Ectodermal cell (in vitro differentiated cells): ENCODE data around the gene ZFP36L1.
"Not testable (repeated sequence)": the region's sequence is repeated elsewhere in the genome, so short reads cannot be mapped to it uniquely, and the experiment has no call there.

Experiments used
- H3K27ac ChIP-seq: 2 replicates; pipeline ENCODE4 v1.7.0; 2013; ENCODE audit warnings: mild to moderate bottlenecking, low read depth, low read length; ENCODE audit not compliant: insufficient read depth, poor library complexity, severe bottlenecking
- H3K27me3 ChIP-seq: 2 replicates; pipeline ENCODE4 v1.7.0; 2013; ENCODE audit warnings: mild to moderate bottlenecking, low read length; ENCODE audit not compliant: insufficient read depth, control insufficient read depth, poor library complexity, severe bottlenecking
- H3K36me3 ChIP-seq: one replicate; pipeline ENCODE4 v1.7.0; 2013; ENCODE audit warnings: low read length; ENCODE audit not compliant: control insufficient read depth, insufficient read depth
- H3K4me1 ChIP-seq: one replicate; pipeline ENCODE4 v1.7.0; 2013; ENCODE audit warnings: low read length; ENCODE audit not compliant: control insufficient read depth, insufficient read depth
- H3K4me3 ChIP-seq: 2 replicates; pipeline ENCODE4 v1.7.0; 2013; ENCODE audit warnings: low read depth, low read length, control low read depth; ENCODE audit not compliant: insufficient read depth
- H3K9me3 ChIP-seq: 2 replicates; pipeline ENCODE4 v1.7.0; 2013; ENCODE audit warnings: mild to moderate bottlenecking, low read length, moderate library complexity; ENCODE audit not compliant: control insufficient read depth
- WGBS, 2 experiments: methylation state at CpG; one replicate each; pipeline ENCODE4 v1.1.7; 2013; ENCODE audit warnings: missing lambda C conversion rate in 2 of 2; 5-methylcytosine and 5-hydroxymethylcytosine counted together

ZFP36L1 gene

DNA sequence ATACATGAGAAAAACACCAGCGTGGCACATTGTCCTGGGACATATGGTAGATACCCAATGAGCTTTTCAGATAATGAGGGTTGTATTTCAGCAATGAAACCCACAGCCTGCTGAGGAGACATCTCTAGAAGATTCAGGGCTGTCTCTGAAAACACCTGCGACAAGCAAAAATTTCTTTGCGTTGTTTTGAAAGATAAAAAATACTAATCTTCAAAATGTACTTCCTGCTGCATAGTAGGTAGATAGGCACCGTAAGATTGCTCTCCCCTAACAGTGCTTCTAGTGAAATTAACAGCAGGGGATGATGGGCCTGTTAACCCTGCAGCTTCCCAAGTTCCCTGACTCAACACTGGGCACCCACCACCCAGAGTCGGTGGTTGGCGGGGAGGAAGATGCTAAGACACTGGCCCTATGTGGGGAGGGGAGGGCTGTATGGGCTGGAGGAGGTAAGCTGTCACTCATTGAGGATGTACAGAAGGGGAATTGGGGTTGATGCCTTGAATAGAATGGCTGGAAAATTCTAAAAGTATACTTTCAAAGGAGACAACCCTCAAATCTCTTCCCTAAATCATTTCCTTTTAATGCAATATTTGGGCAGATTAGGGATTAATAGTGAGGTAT lies 20.0 kb downstream of the ZFP36L1 start:
- Histone ChIP-seq H3K4me1 (no peaks in the 10 kb centered on the region), H3K27me3 (no peaks in the 10 kb centered on the region)

GRCh38 chr14:68771631-68772030 lies 21.2 kb downstream of the ZFP36L1 start:
- H3K27me3 ChIP-seq, result no peaks in the 10 kb centered on the region
- 79 to 80% methylated on average over 10 of the region's 10 CpGs for WGBS, 2 experiments
- no peaks in the 10 kb centered on the region for H3K9me3 ChIP-seq
- H3K4me3 ChIP-seq, result no peak overlapping the region
- H3K27ac ChIP-seq, result no peak overlapping the region
- no peaks in the 10 kb centered on the region for H3K36me3 ChIP-seq
- H3K4me1 ChIP-seq, result no peaks in the 10 kb centered on the region

More for the DNA sequence above, 20.0 kb downstream of the ZFP36L1 start:
- no peaks in the 10 kb centered on the region for H3K36me3 ChIP-seq
- no peak overlapping the region for H3K27ac ChIP-seq
- H3K9me3 ChIP-seq, result no peaks in the 10 kb centered on the region
- 88 to 92% methylated on average over 6 of the region's 6 CpGs for WGBS, 2 experiments
- no peak overlapping the region for H3K4me3 ChIP-seq

GRCh38 chr14:68770553-68771286 lies 22.1 kb downstream of the ZFP36L1 start:
- no peak overlapping the region for H3K4me3 ChIP-seq
- H3K27me3 ChIP-seq, result no peaks in the 10 kb centered on the region
- H3K36me3 ChIP-seq, result no peaks in the 10 kb centered on the region
- 87 to 88% methylated on average over 11 of the region's 11 CpGs for WGBS, 2 experiments
- no peaks in the 10 kb centered on the region for H3K9me3 ChIP-seq
- H3K4me1 ChIP-seq, result no peaks in the 10 kb centered on the region
- no peak overlapping the region for H3K27ac ChIP-seq

DNA sequence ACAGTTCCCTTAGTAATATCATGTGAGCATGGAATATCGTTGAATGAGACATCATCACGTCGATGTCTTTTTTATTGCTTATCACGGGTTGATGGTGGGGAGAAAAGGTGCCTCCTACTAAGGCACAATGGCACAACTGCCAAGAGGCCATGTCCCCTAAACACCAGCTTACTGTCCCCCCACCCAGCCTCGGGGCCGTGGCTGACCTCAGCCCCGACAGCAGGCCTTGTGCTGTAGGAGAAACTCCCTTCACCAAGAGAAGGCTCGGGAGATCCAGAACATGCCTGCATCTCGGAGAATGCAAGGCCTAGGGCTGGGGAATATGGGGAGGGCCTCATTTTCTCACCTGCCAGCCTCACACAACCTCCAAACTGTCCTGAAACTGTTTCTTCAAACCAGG lies 22.8 kb downstream of the ZFP36L1 start:
- no peaks in the 10 kb centered on the region for H3K4me1 ChIP-seq
- H3K27me3 ChIP-seq, result no peaks in the 10 kb centered on the region
- no peaks in the 10 kb centered on the region for H3K9me3 ChIP-seq
- 91 to 94% methylated on average over 9 of the region's 9 CpGs for WGBS, 2 experiments
- no peak overlapping the region for H3K4me3 ChIP-seq
- no peak overlapping the region for H3K27ac ChIP-seq
- H3K36me3 ChIP-seq, result no peaks in the 10 kb centered on the region

DNA sequence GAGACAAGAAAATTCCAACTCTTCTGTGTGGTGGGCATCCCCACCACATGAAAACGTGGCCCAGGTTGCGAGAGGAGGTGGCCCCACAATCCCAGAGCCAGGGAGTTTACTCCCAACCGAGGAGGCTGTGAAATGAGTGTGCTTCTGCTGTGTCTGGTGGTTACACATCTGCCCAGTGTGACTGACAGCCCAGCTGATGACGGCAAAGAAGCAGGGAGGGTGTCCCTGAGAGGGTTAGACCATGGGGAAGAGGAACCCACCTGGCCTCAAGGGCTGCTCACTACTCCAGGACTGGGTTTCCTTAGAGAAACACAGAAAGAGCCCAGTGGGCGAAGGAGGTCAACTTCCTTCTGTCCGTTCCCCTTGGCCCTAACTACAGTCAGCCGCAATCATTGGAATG lies 24.6 kb downstream of the ZFP36L1 start:
- Histone ChIP-seq H3K4me1 (peaks cover under 1% of the 10 kb centered on the region), H3K4me3 (no peak overlapping the region), H3K27ac (no peak overlapping the region), H3K27me3 (no peaks in the 10 kb centered on the region), H3K36me3 (no peaks in the 10 kb centered on the region), H3K9me3 (no peaks in the 10 kb centered on the region)
- 94 to 95% methylated on average over 7 of the region's 7 CpGs for WGBS, 2 experiments

DNA sequence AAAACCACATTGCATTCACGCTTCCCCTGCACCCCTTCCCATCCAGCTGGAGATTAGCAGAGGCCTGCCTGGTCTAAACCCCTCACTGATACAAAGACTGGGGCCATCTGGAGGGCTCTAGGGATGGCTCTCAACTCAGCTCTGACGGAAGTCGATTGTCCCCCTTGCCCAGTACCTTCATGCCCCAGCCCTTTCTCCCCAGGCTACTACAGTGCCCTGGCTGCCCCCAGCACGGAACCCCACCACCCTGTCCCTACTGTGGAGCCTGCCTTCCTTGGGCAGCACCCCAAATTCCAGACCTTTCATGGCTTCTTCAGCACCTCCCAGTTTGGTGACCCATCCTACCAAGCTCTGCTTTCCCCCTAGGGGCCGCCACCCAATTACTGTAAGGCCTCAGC lies 25.6 kb downstream of the ZFP36L1 start:
- Histone ChIP-seq H3K4me1 (peaks cover 9% of the 10 kb centered on the region), H3K9me3 (no peaks in the 10 kb centered on the region)

DNA sequence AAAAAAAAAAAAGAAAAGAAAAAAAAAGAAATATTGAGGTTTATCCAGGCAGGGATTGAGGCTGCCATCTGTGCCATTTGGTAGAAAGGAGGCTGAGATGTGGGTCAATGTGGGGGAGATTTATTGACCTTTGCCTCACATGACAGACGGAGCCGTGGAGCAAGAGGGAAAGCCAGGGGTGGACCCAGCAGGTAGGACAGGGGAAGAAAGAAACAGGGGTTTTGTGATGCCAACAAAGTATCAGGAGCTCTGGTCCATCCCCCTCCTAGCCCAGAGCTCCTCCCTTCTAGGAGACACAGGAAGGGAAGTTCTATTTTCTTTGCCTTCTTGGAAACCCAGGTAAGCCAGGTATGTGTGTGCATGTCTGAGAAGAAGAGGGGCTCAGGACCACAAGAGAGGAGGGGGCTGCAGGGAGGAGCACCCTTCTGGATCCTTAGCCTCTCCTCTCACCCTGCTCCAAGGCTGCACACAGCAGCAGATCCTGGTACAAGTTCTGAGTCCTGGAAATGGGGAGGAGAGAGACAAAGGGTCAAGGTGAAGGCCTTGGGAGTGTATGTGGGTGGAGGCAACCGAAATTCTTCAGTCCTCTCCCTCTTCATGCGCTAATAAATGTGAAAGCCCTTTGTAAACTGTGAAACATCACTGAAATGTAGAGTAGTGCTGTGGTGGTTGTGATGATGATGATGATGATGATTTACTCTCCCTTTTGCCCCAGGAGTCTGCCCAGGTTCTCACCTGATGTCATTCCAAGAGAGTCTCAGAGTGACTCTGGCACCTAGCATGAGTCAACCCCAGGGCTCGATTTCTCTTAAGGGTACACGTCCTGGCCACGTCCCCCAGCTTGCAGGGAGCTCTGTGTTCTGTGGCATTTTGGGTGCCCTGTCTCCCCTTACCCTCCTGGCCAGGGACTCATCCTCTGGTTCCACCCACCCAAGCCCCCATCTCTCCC lies 26.3 kb downstream of the ZFP36L1 start:
- no peaks in the 10 kb centered on the region for H3K9me3 ChIP-seq
- no peaks in the 10 kb centered on the region for H3K27me3 ChIP-seq
- no peak overlapping the region for H3K27ac ChIP-seq
- WGBS, 2 experiments, result 81 to 90% methylated on average over 6 to 7 of the region's 7 CpGs
- H3K36me3 ChIP-seq, result no peaks in the 10 kb centered on the region
- peaks cover 9% of the 10 kb centered on the region for H3K4me1 ChIP-seq
- no peak overlapping the region for H3K4me3 ChIP-seq

More for the DNA sequence above, 25.6 kb downstream of the ZFP36L1 start:
- WGBS, 2 experiments, result 89 to 93% methylated on average over 5 of the region's 5 CpGs
- H3K27me3 ChIP-seq, result no peaks in the 10 kb centered on the region
- H3K4me3 ChIP-seq, result no peak overlapping the region
- no peaks in the 10 kb centered on the region for H3K36me3 ChIP-seq
- no peak overlapping the region for H3K27ac ChIP-seq

GRCh38 chr14:68763843-68764242 lies 29.0 kb downstream of the ZFP36L1 start:
- not testable (repeated sequence) for H3K4me1 ChIP-seq, H3K36me3 ChIP-seq, H3K27me3 ChIP-seq, H3K27ac ChIP-seq, H3K9me3 ChIP-seq, H3K4me3 ChIP-seq
- WGBS, 2 experiments, result 92% methylated on average over 4 of the region's 4 CpGs

DNA sequence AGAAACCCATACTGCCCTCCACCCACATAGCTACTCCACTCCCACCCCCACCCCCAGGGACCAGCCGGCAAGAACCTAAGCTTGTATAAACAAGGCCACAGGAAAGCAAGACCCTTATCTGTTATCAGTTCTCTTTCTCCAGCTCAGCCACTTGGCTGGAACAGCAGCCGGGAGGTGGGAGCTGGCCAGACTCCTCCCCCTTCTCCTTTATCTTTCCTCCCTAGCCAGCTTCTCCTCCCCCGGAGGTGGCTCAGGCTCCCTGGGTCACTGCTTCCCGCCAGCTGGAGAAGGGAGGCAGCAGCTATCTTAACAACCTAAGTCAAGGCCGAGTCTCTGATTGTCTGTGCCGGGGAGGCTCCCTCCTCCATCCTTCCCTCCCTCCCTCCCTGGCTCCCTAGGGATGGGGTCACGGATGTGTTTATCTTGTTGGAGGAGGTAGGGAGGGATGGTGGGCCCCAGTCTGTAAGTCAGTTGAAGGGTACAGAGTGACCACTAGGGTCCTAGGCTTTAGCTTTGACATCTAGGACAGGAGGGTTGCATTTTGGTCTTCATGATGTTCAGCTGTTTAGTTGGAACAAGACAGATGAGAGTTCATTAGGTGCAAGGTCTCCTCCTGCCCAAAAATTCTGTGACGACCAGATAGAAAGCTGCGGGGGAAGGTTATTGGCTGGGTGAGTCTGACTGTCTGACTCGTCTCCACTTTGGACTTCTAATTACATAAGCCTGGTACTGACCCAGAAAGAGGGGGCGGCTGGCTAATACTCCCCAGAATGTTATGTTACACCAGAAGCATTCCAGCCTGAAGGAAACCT lies 29.7 kb downstream of the ZFP36L1 start:
- peaks cover 9% of the 10 kb centered on the region for H3K4me1 ChIP-seq
- no peak overlapping the region for H3K27ac ChIP-seq
- H3K4me3 ChIP-seq, result no peak overlapping the region
- no peaks in the 10 kb centered on the region for H3K27me3 ChIP-seq
- whole genome bisulfite sequencing, 2 experiments, result 42 to 48% methylated on average over 9 to 11 of the region's 11 CpGs
- no peaks in the 10 kb centered on the region for H3K36me3 ChIP-seq
- H3K9me3 ChIP-seq, result no peaks in the 10 kb centered on the region
